Measurements from ENCODE around the gene ZNF174.

The ZNF174 gene

DNA sequence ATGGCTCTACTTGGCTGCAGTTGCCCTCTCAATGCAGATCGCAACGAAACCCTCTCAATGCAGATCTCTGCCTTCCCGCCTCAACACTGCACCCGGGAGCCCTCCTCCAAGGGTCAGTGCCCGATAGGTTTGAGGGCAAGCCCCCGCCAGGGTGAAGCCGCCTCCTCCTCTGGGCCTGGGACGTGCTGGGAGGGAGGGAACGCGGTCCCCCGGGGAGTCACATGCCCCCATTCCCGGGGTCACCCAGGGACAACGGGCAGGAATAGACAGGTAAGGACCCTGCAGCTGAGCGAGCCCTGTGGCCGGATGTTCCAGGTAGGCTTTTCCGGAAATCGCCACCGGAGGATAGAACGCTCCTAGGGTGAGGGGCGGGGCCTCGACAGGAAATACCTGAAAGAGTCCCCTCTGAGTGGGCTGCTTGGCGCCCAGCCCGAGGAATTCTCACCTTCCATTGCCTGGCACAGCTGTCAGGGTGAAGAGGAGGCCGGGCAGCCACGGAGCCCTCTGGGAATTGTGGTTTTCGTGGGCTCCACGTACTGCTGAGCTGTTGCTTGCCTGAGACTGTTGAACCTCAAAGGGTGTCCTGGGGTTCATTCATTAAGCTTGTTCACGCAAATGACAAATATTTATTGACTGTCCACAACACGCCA is 12.8 kb downstream of the ZNF174 start:
- TF ChIP-seq, protein P1, sequence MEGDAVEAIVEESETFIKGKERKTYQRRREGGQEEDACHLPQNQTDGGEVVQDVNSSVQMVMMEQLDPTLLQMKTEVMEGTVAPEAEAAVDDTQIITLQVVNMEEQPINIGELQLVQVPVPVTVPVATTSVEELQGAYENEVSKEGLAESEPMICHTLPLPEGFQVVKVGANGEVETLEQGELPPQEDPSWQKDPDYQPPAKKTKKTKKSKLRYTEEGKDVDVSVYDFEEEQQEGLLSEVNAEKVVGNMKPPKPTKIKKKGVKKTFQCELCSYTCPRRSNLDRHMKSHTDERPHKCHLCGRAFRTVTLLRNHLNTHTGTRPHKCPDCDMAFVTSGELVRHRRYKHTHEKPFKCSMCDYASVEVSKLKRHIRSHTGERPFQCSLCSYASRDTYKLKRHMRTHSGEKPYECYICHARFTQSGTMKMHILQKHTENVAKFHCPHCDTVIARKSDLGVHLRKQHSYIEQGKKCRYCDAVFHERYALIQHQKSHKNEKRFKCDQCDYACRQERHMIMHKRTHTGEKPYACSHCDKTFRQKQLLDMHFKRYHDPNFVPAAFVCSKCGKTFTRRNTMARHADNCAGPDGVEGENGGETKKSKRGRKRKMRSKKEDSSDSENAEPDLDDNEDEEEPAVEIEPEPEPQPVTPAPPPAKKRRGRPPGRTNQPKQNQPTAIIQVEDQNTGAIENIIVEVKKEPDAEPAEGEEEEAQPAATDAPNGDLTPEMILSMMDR (IDR thresholded peaks at IDR 0.05; ENCODE audit: low read depth, low read length): no peak
- no peak for TF ChIP-seq EZH2phosphoT487 (IDR thresholded peaks at IDR 0.05; ENCODE audit: low read depth)
- peaks cover 12% of the 10 kb centered on the region for H3K9me3 ChIP-seq (ENCODE audit: insufficient read depth, low read length)

DNA sequence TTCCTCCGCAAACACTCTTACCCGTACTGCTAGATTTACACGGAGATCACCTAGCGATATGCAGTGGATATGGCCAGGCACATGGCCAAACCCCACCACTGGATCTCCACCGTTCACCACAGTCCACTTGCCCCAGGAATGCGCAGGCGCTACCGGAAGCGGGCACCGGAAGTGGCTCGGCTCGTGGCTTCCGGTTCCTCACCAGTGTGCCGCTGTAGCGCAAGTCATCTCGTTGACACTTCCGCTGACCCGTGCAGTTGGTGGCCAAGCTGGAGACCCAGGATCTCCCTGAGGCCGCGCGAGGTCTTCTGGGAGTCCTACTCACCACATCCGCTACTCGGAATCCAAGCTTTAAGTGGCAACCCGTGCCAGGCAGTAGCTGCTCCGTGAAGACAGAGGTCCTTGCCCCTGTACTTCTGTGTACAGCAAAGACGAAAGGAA is 30.8 kb downstream of the ZNF174 start:
- no peaks in the 10 kb centered on the region for H4K20me1 ChIP-seq (ENCODE audit: insufficient read depth, low read length)
- TF ChIP-seq, protein P1 (IDR thresholded peaks at IDR 0.05; ENCODE audit: low read depth, low read length): no peak
- no peak for TF ChIP-seq EZH2phosphoT487 (IDR thresholded peaks at IDR 0.05; ENCODE audit: low read depth)
- H3K4me3 ChIP-seq (ENCODE audit: low read length): no peak overlapping the region
- H3K79me2 ChIP-seq (ENCODE audit: low read length): no peaks in the 10 kb centered on the region
- H3K9me3 ChIP-seq (ENCODE audit: insufficient read depth, low read length): no peaks in the 10 kb centered on the region
- H3K4me1 ChIP-seq (ENCODE audit: low read length): no peaks in the 10 kb centered on the region
- H3K27ac ChIP-seq (ENCODE audit: low read length): no peak overlapping the region
- peaks cover 3% of the 10 kb centered on the region for H3K36me3 ChIP-seq (replicated peaks; ENCODE audit: low read depth, low read length)
- H3K4me2 ChIP-seq (ENCODE audit: low read length): no peak overlapping the region
- no peak overlapping the region for H2AFZ ChIP-seq (ENCODE audit: low read depth, low read length)
- no peak overlapping the region for H3K9ac ChIP-seq (ENCODE audit: low read length)
- no peaks in the 10 kb centered on the region for H3K27me3 ChIP-seq (ENCODE audit: low read depth, low read length)

More for the DNA sequence above, 12.8 kb downstream of the ZNF174 start:
- Histone ChIP-seq H3K9ac (ENCODE audit: low read length) (no peak overlapping the region), H3K36me3 (replicated peaks; ENCODE audit: low read depth, low read length) (peaks cover 30% of the 10 kb centered on the region), H3K79me2 (ENCODE audit: low read length) (no peaks in the 10 kb centered on the region), H3K27me3 (ENCODE audit: low read depth, low read length) (no peaks in the 10 kb centered on the region), H3K4me2 (ENCODE audit: low read length) (no peak overlapping the region), H3K4me1 (ENCODE audit: low read length) (no peaks in the 10 kb centered on the region), H3K27ac (ENCODE audit: low read length) (no peak overlapping the region), H4K20me1 (ENCODE audit: insufficient read depth, low read length) (no peaks in the 10 kb centered on the region), H2AFZ (ENCODE audit: low read depth, low read length) (no peak overlapping the region), H3K4me3 (ENCODE audit: low read length) (no peak overlapping the region)

DNA sequence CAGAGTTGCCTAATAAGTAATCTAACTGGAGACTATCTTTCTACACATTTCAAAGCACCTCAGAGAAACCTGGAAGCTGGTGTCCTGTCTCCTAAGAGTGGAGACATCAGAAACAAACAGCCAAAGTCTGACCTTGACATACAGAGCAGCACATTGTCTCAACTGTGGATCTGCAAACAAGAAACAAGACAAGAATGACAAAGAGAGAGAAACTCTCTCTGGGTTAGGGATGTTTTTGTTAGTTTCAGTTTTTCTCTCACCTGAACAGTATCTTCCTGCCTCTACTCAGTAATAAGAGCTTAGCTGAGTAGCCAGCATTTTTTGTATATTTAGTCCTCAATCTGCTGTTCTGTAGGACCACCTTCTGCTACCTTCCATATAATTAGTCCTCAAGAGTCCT is 33.4 kb downstream of the ZNF174 start:
- Histone ChIP-seq H3K79me2 (ENCODE audit: low read length) (no peaks in the 10 kb centered on the region; the same call in 1 of the 2 replicates), H3K4me3 (ENCODE audit: low read length) (no peak overlapping the region), H3K36me3 (replicated peaks; ENCODE audit: low read depth, low read length) (peaks cover 9% of the 10 kb centered on the region), H3K9me3 (ENCODE audit: insufficient read depth, low read length) (no peaks in the 10 kb centered on the region), H2AFZ (ENCODE audit: low read depth, low read length) (no peak overlapping the region), H3K27ac (ENCODE audit: low read length) (no peak overlapping the region), H3K9ac (ENCODE audit: low read length) (no peak overlapping the region), H4K20me1 (ENCODE audit: insufficient read depth, low read length) (no peaks in the 10 kb centered on the region), H3K4me2 (ENCODE audit: low read length) (no peak overlapping the region), H3K27me3 (ENCODE audit: low read depth, low read length) (no peaks in the 10 kb centered on the region), H3K4me1 (ENCODE audit: low read length) (no peaks in the 10 kb centered on the region)
- TF ChIP-seq, protein P1 (IDR thresholded peaks at IDR 0.05; ENCODE audit: low read depth, low read length): no peak
- no peak for TF ChIP-seq EZH2phosphoT487 (IDR thresholded peaks at IDR 0.05; ENCODE audit: low read depth)

DNA sequence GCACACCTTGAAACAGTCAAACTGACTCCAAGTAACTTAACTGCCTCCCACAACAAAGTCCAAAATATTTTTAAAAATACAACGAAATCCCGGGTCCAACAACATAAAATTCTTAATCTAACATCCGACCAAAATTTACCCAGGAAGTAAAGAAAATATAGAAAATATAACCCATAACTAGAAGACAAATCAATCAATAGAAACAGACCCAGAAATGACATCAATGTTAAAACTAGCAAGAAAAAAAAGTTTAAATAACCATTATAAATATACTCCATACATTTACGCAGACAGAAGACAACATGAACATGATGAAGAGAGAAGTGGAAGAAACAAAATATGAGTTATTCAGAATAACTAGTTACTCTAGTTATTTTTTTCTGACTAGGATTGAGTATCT is 38.6 kb downstream of the ZNF174 start:
- H3K36me3 ChIP-seq (replicated peaks; ENCODE audit: low read depth, low read length): peaks cover 21% of the 10 kb centered on the region
- no peaks in the 10 kb centered on the region for H3K9me3 ChIP-seq (ENCODE audit: insufficient read depth, low read length)
- H3K79me2 ChIP-seq (ENCODE audit: low read length): peaks cover 24% of the 10 kb centered on the region

More for the DNA sequence above, 38.6 kb downstream of the ZNF174 start:
- Histone ChIP-seq H3K4me3 (ENCODE audit: low read length) (no peak overlapping the region), H3K27ac (ENCODE audit: low read length) (no peak overlapping the region), H3K4me1 (ENCODE audit: low read length) (0 out of 2 replicates have a peak, but pooled peaks cover 4% of the 10 kb centered on the region), H3K27me3 (ENCODE audit: low read depth, low read length) (no peaks in the 10 kb centered on the region), H3K4me2 (ENCODE audit: low read length) (no peak overlapping the region), H4K20me1 (ENCODE audit: insufficient read depth, low read length) (no peaks in the 10 kb centered on the region), H2AFZ (ENCODE audit: low read depth, low read length) (no peak overlapping the region), H3K9ac (ENCODE audit: low read length) (no peak overlapping the region)
- TF ChIP-seq, protein P1 (IDR thresholded peaks at IDR 0.05; ENCODE audit: low read depth, low read length): no peak
- TF ChIP-seq EZH2phosphoT487 (IDR thresholded peaks at IDR 0.05; ENCODE audit: low read depth): no peak
